ENCODE data around the gene NADK.
A peak's percentile ranks its signal among the peaks of the same experiment; 100 is the strongest.

Gene NADK

DNA sequence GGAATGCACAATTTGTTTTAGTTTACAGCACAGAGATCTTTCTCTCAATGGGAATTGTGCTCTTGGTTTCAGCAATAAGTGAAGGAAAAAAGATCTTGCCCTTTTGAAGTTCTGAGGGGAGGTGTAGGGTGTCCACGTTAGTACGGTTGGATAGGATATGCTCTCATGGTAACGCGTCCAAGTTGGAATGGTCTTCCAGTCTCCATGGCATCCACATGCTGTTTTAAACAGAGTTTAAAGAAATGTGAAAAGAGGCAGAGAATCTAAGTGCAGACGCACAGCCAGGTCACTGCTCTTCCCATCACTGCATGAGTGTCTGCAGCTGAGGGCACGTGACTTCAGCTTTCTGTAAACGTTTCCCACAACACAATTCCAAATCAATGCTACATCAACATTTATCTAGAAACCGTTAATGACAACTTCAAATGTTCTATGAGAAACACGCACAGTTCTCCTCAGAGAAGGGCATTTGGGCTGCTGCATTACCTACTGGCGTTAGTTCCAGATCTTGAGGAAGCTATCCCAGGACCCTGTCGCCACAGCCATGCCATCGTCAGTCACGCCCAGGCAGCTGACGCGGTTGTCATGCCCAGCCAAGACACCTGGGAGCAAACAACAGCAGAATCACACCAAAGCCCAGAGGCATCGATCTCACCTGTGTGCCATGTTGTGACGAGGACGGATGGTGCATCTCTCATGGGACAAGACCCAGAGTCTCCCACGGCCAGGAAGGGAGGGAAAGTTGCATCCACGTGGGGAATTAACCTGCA lies 8.8 kb upstream of the NADK start:
- no peak for DNase-seq (ENCODE audit: low read depth in 2 of 2)
- TF ChIP-seq, protein P1, sequence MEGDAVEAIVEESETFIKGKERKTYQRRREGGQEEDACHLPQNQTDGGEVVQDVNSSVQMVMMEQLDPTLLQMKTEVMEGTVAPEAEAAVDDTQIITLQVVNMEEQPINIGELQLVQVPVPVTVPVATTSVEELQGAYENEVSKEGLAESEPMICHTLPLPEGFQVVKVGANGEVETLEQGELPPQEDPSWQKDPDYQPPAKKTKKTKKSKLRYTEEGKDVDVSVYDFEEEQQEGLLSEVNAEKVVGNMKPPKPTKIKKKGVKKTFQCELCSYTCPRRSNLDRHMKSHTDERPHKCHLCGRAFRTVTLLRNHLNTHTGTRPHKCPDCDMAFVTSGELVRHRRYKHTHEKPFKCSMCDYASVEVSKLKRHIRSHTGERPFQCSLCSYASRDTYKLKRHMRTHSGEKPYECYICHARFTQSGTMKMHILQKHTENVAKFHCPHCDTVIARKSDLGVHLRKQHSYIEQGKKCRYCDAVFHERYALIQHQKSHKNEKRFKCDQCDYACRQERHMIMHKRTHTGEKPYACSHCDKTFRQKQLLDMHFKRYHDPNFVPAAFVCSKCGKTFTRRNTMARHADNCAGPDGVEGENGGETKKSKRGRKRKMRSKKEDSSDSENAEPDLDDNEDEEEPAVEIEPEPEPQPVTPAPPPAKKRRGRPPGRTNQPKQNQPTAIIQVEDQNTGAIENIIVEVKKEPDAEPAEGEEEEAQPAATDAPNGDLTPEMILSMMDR (IDR thresholded peaks at IDR 0.05; ENCODE audit: low read depth, low read length) = no peak
- H3K4me3 ChIP-seq (replicated peaks in 1 of 2; ENCODE audit: low read depth in 2 of 2, low read length in 2 of 2) = no peak overlapping the region

DNA sequence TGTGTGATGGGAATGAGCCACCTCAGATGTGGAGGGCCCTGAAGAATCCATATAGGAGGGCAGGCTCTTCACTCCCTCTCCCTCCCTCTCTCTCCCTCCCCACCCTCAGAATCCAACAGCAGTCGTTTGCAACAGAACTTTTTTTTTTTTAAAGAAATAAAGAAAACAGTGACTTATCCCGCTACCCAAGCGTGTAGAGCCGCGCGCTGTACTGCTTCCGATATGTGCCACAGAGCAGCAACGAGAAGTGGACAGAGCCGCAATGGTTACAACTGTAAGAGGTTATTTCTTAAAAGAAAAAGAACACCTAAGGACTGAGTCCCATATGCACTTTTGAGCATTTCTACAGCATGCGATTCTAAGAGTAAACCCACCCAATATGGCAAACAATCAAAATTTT lies 7.4 kb upstream of the NADK start:
- TF ChIP-seq, protein P1 (IDR thresholded peaks at IDR 0.05; ENCODE audit: low read depth, low read length) = no peak
- DNase-seq (ENCODE audit: low read depth in 2 of 2) = no peak
- H3K4me3 ChIP-seq (replicated peaks in 1 of 2; ENCODE audit: low read depth in 2 of 2, low read length in 2 of 2) = no peak overlapping the region

DNA sequence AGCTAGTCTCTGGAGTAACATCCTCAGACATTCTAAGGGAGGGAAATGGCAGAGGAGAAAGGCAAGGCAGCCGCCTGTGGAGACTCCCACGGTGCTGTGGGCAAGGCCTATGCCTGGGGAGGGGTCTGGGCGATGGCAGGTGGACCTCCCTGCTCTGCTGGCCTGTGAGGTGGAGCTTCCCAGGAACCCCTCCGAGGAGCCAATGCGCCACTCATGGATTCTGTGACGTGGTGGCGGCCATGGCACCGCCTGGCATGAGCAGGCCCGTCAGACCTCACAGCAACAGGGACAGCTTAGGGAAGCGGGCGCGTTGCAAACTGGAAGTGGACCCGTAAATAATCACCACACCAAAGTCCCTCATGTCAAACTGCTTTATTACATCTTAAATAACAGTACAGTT lies 6.7 kb upstream of the NADK start:
- no peak overlapping the region for H3K4me3 ChIP-seq (replicated peaks in 1 of 2; ENCODE audit: low read depth in 2 of 2, low read length in 2 of 2)
- DNase-seq (ENCODE audit: low read depth in 2 of 2) = no peak
- TF ChIP-seq, protein P1 (IDR thresholded peaks at IDR 0.05; ENCODE audit: low read depth, low read length) = no peak

DNA sequence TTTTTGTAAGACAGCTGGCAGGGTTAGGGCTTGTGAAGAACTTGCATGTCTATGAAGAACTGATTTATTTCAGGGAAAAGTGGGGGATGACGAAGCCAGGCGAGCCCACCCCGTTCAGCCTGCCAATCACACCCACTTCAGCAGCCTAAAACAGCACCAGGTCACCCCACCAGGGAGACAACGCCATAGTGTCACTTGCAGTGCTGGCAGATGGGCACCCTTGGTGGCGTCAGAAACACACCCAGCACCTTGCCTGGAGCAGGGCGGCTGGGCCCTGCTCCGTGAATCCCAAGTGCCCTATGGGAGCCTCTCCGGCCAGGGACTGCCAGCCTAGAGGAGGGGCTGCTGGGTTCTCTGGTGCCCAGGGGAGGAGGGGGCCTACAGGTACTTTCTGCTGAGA lies 5.0 kb upstream of the NADK start:
- no peak for DNase-seq (ENCODE audit: low read depth in 2 of 2)
- TF ChIP-seq, protein P1 (IDR thresholded peaks at IDR 0.05; ENCODE audit: low read depth, low read length) = no peak
- H3K4me3 ChIP-seq (replicated peaks in 1 of 2; ENCODE audit: low read depth in 2 of 2, low read length in 2 of 2) = no peak overlapping the region

DNA sequence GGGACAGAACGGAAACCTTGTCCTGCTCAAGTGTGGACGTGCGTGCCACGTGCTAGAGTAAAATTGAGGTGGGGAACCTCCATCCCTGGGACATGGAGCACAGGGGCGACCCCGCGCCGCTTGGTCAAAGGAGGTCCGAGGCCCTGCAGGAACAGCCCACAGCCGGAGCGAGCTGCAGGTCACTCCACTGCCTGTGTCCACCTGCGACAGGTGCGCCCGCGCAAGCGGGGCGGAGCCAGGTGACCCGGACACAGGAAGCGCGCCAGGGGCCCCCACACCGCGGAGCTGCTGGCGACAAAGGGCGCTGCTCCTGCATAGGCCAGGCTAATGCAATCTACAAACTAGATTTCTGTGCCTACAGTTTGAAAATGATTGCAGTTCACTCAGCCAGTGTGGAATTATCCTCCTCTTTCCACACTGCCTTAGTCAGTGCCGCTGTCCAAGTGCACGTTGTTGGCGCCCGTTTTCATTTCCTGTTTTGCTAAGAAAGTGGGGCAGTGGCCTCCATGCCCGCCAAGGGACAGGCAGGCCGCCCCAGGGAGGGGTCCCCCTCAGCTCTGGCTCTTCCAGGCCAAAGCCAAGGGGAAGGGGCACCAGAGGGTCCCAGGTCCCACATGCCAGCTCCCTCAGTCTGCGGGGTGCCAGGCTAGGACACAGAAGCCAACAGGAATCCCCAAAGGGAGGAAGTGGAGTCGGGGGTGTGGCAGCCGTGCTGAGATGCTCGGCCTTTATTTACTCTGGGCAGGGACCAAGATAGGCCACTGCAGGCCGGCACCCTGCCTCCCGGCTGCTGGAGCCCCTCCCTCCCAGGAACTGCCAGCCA lies 4.3 kb upstream of the NADK start:
- peak overlapping the region in 1 of 2 donors; percentile 4 for H3K4me3 ChIP-seq (replicated peaks in 1 of 2; ENCODE audit: low read depth in 2 of 2, low read length in 2 of 2)
- TF ChIP-seq, protein P1 (IDR thresholded peaks at IDR 0.05; ENCODE audit: low read depth, low read length) = no peak
- peak; percentile 72 to 77 for DNase-seq (ENCODE audit: low read depth in 2 of 2)

DNA sequence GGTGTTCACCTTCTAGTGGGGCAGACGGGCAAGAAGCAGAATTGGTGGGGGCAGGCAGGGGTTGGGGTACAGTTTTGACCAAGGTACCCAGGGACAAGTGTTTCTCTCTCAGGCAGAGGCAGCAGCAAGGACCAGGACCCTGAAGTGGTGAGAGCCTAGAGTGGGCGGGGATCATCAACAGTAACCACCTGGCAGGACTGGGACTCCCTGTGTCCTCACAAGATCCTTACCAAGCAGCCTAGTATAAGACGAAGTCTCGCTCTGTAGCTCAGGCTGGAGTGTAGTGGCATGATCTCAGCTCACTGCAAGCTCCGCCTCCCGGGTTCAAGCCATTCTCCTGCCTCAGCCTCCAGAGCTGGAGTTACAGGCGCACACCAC lies 3.2 kb upstream of the NADK start:
- TF ChIP-seq, protein P1 (IDR thresholded peaks at IDR 0.05; ENCODE audit: low read depth, low read length) = no peak
- DNase-seq (ENCODE audit: low read depth in 2 of 2) = no peak
- no peak overlapping the region for H3K4me3 ChIP-seq (replicated peaks in 1 of 2; ENCODE audit: low read depth in 2 of 2, low read length in 2 of 2)
